Inflammatory macrophage (primary cell): Measurements from ENCODE around the gene FLNC.

ENCODE experiments used
- DNase-seq, 2 donors: peaks; one replicate each; pipeline ENCODE4 v3.0.0-alpha.2; 2020 to 2022
- total RNA-seq, 18 experiments: gene quantifications; one replicate each; lab custom pipeline; 2026; ENCODE audit warnings: mixed read lengths in 6 of 18, inconsistent platforms in 2 of 18; lab: John Stamatoyannopoulos, UW

Gene FLNC
- 0 to 7.1 (median 0.13) reads per million in 18 experiments for total RNA-seq

DNA sequence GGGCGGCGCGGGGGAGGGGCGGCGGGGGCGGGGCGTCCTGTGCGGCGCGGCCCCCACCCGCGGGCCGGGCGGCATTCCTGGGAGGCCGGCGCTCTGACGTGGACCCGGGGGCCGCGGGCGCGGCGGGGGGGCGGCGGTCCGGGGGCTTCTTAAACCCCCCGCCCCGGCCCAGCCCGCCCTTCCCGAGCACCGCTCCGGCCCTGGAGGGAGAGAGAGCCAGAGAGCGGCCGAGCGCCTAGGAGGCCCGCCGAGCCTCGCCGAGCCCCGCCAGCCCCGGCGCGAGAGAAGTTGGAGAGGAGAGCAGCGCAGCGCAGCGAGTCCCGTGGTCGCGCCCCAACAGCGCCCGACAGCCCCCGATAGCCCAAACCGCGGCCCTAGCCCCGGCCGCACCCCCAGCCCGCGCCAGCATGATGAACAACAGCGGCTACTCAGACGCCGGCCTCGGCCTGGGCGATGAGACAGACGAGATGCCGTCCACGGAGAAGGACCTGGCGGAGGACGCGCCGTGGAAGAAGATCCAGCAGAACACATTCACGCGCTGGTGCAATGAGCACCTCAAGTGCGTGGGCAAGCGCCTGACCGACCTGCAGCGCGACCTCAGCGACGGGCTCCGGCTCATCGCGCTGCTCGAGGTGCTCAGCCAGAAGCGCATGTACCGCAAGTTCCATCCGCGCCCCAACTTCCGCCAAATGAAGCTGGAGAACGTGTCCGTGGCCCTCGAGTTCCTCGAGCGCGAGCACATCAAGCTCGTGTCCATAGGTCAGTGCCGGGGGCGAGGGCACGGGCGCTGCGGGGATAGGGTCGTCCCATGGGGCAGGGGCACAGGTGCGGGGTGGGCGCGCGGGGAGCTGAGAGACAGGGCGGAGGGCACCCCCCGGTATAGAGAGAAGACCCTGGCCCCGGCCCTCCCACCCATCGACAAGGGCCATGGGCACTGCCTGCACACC lies at the start of gene FLNC:
FLNC (plus strand) TSS at position 176 of the 947 bp plus-strand sequence; CDS start at position 408, 232 bp downstream.
- DNase-seq, result peak; percentile 28 to 55

GRCh38 chr7:128781126-128781525 lies 49.1 kb upstream of the FLNC start:
- DNase-seq, result no peak

DNA sequence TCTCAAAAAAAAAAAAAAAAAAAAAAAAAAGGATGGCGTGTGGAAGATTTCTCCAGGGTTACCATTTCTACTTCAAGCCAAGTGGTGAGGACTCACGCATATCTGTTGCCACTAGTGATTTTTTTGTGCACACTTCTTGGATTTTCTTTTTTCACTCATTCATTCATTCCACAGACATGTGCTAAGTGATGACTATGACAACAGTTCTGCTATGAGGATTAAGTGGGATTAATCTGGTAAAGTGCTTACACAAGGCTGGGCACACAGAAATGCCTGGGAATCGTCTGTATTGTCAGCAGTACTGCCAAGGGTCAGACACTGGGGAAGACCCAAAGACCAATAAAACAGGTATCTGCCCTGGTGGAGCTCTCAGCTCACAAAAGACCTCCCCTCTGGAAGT lies 48.4 kb upstream of the FLNC start:
- no peak for DNase-seq

GRCh38 chr7:128783143-128783861 lies 46.9 kb upstream of the FLNC start:
- no peak for DNase-seq

DNA sequence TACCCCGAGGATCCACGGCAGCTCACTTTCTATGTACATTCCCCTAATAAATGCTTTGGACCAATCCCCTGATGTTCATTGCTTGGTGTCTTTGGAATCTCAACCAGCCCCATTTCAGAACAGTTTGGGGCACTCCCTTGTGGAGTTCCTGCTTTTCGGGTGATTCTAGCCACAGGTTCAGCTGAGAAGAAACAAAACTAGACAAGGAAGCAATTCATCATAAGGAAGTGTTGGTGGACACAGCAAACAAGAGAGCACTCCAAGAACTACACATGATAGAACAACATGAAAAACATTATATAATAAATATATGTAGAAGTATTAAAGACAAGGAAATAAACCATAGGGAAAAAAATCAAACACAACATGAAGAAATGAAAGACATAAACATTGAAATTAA lies 44.5 kb upstream of the FLNC start:
- peak; percentile 10 to 19 for DNase-seq

- DNase-seq, result no peak
Measured at GRCh38 chr7:128788446-128789412, 41.5 kb upstream of the FLNC start.

- DNase-seq, result no peak
Measured at GRCh38 chr7:128790315-128791041, 39.7 kb upstream of the FLNC start.

GRCh38 chr7:128791121-128791971 lies 38.9 kb upstream of the FLNC start, which contains the start of gene CCDC136:
Gene CCDC136, plus strand, starts transcription at chr7:128791968. Its CDS starts 444 bp downstream, at chr7:128792412.
- DNase-seq, result peak; percentile 18 to 41

DNA sequence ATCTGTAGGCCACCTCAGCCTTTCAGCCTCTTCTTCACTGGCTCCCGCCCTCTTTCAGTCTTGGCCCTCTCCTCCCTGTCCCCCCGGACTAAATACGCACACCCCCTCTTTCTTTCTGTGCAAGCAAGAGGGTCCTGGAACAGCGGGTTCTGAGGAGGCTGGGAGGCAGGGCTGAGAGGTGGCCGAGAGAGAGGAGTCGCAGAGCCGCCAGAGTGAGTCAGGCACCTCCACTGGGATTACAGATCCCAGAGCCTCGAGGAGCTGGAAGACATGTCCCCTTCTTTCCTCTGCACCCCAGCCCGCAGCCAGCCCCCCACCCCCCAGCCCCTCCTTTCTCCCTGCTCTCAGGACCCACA lies 38.3 kb upstream of the FLNC start:
- no peak for DNase-seq

DNA sequence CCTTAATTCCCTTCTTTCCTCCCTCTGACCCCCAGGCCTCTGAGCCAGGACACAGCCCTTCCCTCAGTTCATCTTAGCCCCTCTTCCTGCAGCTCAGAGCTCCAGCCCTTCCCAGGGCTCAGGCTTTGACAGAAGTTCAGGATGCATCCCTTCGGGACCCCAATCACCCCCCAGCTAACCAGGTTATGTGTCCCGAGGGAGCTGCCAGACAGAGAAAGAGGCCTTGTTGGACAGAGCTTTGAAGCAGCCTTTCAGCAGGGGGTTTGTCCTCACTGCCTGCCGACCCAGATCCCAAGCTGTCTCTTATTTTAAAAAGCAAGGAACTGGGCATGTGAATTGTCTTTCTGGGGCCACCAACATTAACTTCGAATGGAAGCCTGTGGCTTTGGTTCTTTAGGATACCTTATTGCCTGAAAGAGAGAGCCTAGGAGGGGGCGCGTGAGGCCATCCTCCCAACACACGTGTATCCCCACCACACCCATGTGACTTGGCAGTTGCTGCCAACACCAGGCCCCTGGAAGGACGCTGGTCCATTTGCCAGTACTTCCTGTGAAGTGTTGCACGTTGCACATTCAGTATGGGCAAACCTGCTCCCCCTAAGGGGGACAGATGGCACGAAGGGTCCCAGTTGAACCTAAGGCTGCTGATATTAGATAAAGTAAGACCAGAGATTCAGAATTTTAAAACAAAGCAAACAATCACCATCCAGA lies 37.6 kb upstream of the FLNC start:
- DNase-seq, result no peak

- DNase-seq, result no peak
Measured at GRCh38 chr7:128793181-128793547, 37.0 kb upstream of the FLNC start.

- no peak for DNase-seq
Measured at GRCh38 chr7:128794020-128794419, 36.2 kb upstream of the FLNC start.

- no peak for DNase-seq
Measured at GRCh38 chr7:128794436-128794835, 35.8 kb upstream of the FLNC start.

GRCh38 chr7:128795129-128795528 lies 35.1 kb upstream of the FLNC start:
- DNase-seq, result no peak

DNA sequence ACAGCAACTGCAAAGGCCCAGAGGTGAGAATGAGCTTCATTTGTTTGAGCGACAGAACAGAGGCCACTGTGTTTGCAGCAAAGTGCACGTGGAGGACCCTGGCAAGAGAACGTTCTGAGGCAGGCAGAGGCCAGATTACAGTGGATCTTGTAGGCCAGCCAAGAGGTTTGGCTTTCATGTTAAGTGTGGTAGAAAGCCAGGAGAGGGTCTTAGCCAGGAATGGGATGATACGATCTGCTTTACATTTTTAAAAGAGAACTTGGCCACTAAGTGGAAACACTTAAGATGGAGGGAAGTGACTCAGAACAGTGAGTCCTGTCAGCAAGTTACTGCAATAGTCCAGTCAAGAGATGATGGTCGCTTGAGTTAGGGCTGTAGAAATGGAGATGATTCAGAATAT lies 33.9 kb upstream of the FLNC start:
- no peak for DNase-seq

- DNase-seq, result peak in 1 of 2 donors; percentile 21
Measured at GRCh38 chr7:128799451-128799850, 30.8 kb upstream of the FLNC start.

- no peak for DNase-seq
Measured at GRCh38 chr7:128800567-128800966, 29.6 kb upstream of the FLNC start.

DNA sequence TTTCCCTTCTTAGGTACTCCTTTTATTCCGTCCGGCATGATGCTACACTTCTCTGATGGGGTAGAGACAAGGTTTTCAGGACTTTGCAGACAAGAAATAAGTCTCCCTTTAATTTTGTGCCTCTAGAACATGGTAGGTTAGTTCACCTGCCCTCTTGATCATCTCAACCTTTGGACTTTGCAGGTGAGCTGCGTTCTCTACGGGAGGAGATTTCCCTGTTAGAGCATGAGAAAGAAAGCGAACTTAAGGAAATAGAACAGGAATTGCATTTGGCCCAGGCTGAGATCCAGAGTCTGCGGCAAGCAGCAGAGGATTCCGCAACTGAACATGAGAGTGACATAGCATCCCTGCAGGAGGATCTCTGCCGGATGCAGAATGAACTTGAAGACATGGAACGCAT lies 29.2 kb upstream of the FLNC start:
- no peak for DNase-seq

- DNase-seq, result no peak
Measured at GRCh38 chr7:128801667-128802418, 28.4 kb upstream of the FLNC start.
